SK-N-SH treated with all-trans-retinoic acid at 6 μM for 48 hours (cell line): ENCODE data around the gene KCNQ5.

Source experiments
- CREB5 ChIP-seq: fragments of 250-450 bp; sonication (Bioruptor Pico); IDR thresholded peaks from 2 replicates; pipeline ENCODE4 v1.5.1; 2020; ENCODE audit warnings: low read depth, mild to moderate bottlenecking, moderate library complexity
- CSDC2 ChIP-seq: fragments of 250-450 bp; sonication (Bioruptor Pico); IDR thresholded peaks from 2 replicates; pipeline ENCODE4 v1.5.0; 2020; ENCODE audit warnings: mild to moderate bottlenecking, moderate library complexity
- GLIS3 ChIP-seq: fragments of 250-450 bp; sonication (Bioruptor Pico); IDR thresholded peaks from 2 replicates; pipeline ENCODE4 v1.5.0; 2020; ENCODE audit warnings: mild to moderate bottlenecking, moderate library complexity
- ISL1 ChIP-seq: fragments of 250-450 bp; sonication (Bioruptor Pico); IDR thresholded peaks from 2 replicates; pipeline ENCODE4 v2.1.2; 2022; ENCODE audit warnings: mild to moderate bottlenecking, moderate library complexity
- PATZ1 ChIP-seq: fragments of 250-450 bp; sonication (Bioruptor Pico); IDR thresholded peaks from 2 replicates; pipeline ENCODE4 v1.8.0; 2020; ENCODE audit warnings: mild to moderate bottlenecking, moderate library complexity, borderline replicate concordance
- RARB ChIP-seq: fragments of 250-450 bp; sonication (Bioruptor Pico); IDR thresholded peaks from 2 replicates; pipeline ENCODE4 v1.8.0; 2021; ENCODE audit warnings: mild to moderate bottlenecking, moderate library complexity
- SNAI2 ChIP-seq: fragments of 250-450 bp; sonication (Bioruptor Pico); IDR thresholded peaks from 2 replicates; pipeline ENCODE4 v1.5.0; 2020; ENCODE audit warnings: mild to moderate bottlenecking, moderate library complexity
- TCF4 ChIP-seq: fragments of 250-450 bp; sonication (Bioruptor Pico); IDR thresholded peaks from 2 replicates; pipeline ENCODE4 v1.8.0; 2021; ENCODE audit warnings: mild to moderate bottlenecking, moderate library complexity, borderline replicate concordance
- ZFP30 ChIP-seq: fragments of 450-650 bp; formaldehyde crosslinking; IDR thresholded peaks from 2 replicates; pipeline ENCODE4 v1.5.0; 2022; ENCODE audit warnings: mild to moderate bottlenecking, moderate library complexity
- ZNF8 ChIP-seq: fragments of 450-650 bp; formaldehyde crosslinking; IDR thresholded peaks from 2 replicates; pipeline ENCODE4 v1.5.0; 2020; ENCODE audit warnings: mild to moderate bottlenecking, moderate library complexity
- TF ChIP-seq, protein P1 (sequence below): fragments of 250-450 bp; sonication (Bioruptor Pico); IDR thresholded peaks from 2 replicates; pipeline ENCODE4 v1.8.0; 2021; ENCODE audit warnings: low read depth, mild to moderate bottlenecking, moderate library complexity, borderline replicate concordance

- TF ChIP-seq CREB5 (CRISPR knock-in tag): no peak
- no peak for TF ChIP-seq SNAI2 (CRISPR knock-in tag)
- TF ChIP-seq PATZ1 (CRISPR knock-in tag): no peak
- no peak for TF ChIP-seq ZFP30 (CRISPR knock-in tag)
- TF ChIP-seq, protein P1, sequence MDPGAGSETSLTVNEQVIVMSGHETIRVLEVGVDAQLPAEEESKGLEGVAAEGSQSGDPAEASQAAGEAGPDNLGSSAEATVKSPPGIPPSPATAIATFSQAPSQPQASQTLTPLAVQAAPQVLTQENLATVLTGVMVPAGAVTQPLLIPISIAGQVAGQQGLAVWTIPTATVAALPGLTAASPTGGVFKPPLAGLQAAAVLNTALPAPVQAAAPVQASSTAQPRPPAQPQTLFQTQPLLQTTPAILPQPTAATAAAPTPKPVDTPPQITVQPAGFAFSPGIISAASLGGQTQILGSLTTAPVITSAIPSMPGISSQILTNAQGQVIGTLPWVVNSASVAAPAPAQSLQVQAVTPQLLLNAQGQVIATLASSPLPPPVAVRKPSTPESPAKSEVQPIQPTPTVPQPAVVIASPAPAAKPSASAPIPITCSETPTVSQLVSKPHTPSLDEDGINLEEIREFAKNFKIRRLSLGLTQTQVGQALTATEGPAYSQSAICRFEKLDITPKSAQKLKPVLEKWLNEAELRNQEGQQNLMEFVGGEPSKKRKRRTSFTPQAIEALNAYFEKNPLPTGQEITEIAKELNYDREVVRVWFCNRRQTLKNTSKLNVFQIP: no peak
- no peak for TF ChIP-seq CSDC2
- no peak for TF ChIP-seq RARB (CRISPR knock-in tag)
- TF ChIP-seq GLIS3 (CRISPR knock-in tag): no peak
- TF ChIP-seq ISL1 (CRISPR knock-in tag): no peak
- no peak for TF ChIP-seq TCF4 (CRISPR knock-in tag)
- no peak for TF ChIP-seq ZNF8 (CRISPR knock-in tag)
Observed at GRCh38 chr6:72619883-72620696, 1.8 kb upstream of the KCNQ5 start.
